SK-N-SH treated with all-trans-retinoic acid at 6 μM for 48 hours (cell line): ENCODE results near the gene COL4A1.

Experiments
- PATZ1 ChIP-seq: fragments of 250-450 bp; sonication (Bioruptor Pico); IDR thresholded peaks from 2 replicates; pipeline ENCODE4 v1.8.0; 2020; ENCODE audit warnings: mild to moderate bottlenecking, moderate library complexity, borderline replicate concordance
- RARB ChIP-seq: fragments of 250-450 bp; sonication (Bioruptor Pico); IDR thresholded peaks from 2 replicates; pipeline ENCODE4 v1.8.0; 2021; ENCODE audit warnings: mild to moderate bottlenecking, moderate library complexity
- ZC3H10 ChIP-seq: fragments of 250-450 bp; sonication (Bioruptor Pico); IDR thresholded peaks from 2 replicates; pipeline ENCODE4 v1.5.1; 2021; ENCODE audit warnings: mild to moderate bottlenecking, moderate library complexity
- ZNF565 ChIP-seq: fragments of 450-650 bp; formaldehyde crosslinking; conservative IDR thresholded peaks from 2 replicates; pipeline ENCODE4 v1.5.0; 2020; ENCODE audit warnings: low read depth, mild to moderate bottlenecking, moderate library complexity

GRCh38 chr13:110312339-110313031 is 5.5 kb upstream of the COL4A1 start:
- no peak for TF ChIP-seq PATZ1
- TF ChIP-seq RARB (CRISPR knock-in tag): no peak
- no peak for TF ChIP-seq ZC3H10 (CRISPR knock-in tag)
- TF ChIP-seq ZNF565 (CRISPR knock-in tag): no peak
